ENCODE measurements around the gene CYP24A1. TPM values are rescaled to one million over a fixed set of nuclear protein-coding genes. Genes with fewer than 3 reads are reported as not detected.

Gene CYP24A1
- total RNA-seq, 1 donor from 2014 or later, result 0.04 TPM

- H3K27me3 ChIP-seq (ENCODE audit: control insufficient read depth, insufficient read depth, low read length), result no peaks in the 10 kb centered on the region
- H3K36me3 ChIP-seq (ENCODE audit: control insufficient read depth, insufficient read depth, low read length), result no peaks in the 10 kb centered on the region
- no peak for DNase-seq (ENCODE audit: low read depth)
- TF ChIP-seq CTCF (IDR thresholded peaks at IDR 0.05; ENCODE audit: insufficient read depth, low read length, poor library complexity, severe bottlenecking), result no peak
- H3K4me3 ChIP-seq (ENCODE audit: low read depth, low read length), result no peak overlapping the region
Measured at GRCh38 chr20:54205450-54205849, 31.7 kb upstream of the CYP24A1 start.

- no peak for DNase-seq (ENCODE audit: low read depth)
Measured at GRCh38 chr20:54204481-54204880, 30.7 kb upstream of the CYP24A1 start.

GRCh38 chr20:54204063-54204462 is 30.3 kb upstream of the CYP24A1 start:
- TF ChIP-seq CTCF (IDR thresholded peaks at IDR 0.05; ENCODE audit: insufficient read depth, low read length, poor library complexity, severe bottlenecking), result no peak
- no peak for DNase-seq (ENCODE audit: low read depth)
- Histone ChIP-seq H3K36me3 (ENCODE audit: control insufficient read depth, insufficient read depth, low read length) (no peaks in the 10 kb centered on the region), H3K4me3 (ENCODE audit: low read depth, low read length) (no peak overlapping the region), H3K27me3 (ENCODE audit: control insufficient read depth, insufficient read depth, low read length) (no peaks in the 10 kb centered on the region)

More at GRCh38 chr20:54204481-54204880, 30.7 kb upstream of the CYP24A1 start:
- H3K36me3 ChIP-seq (ENCODE audit: control insufficient read depth, insufficient read depth, low read length), result no peaks in the 10 kb centered on the region
- no peak for TF ChIP-seq CTCF (IDR thresholded peaks at IDR 0.05; ENCODE audit: insufficient read depth, low read length, poor library complexity, severe bottlenecking)
- no peak overlapping the region for H3K4me3 ChIP-seq (ENCODE audit: low read depth, low read length)
- no peaks in the 10 kb centered on the region for H3K27me3 ChIP-seq (ENCODE audit: control insufficient read depth, insufficient read depth, low read length)

GRCh38 chr20:54203281-54203680 is 29.5 kb upstream of the CYP24A1 start:
- DNase-seq (ENCODE audit: low read depth), result no peak
- no peak overlapping the region for H3K4me3 ChIP-seq (ENCODE audit: low read depth, low read length)
- H3K27me3 ChIP-seq (ENCODE audit: control insufficient read depth, insufficient read depth, low read length), result no peaks in the 10 kb centered on the region
- H3K36me3 ChIP-seq (ENCODE audit: control insufficient read depth, insufficient read depth, low read length), result no peaks in the 10 kb centered on the region
- TF ChIP-seq CTCF (IDR thresholded peaks at IDR 0.05; ENCODE audit: insufficient read depth, low read length, poor library complexity, severe bottlenecking), result no peak

- no peak for DNase-seq (ENCODE audit: low read depth)
- H3K4me3 ChIP-seq (ENCODE audit: low read depth, low read length), result no peak overlapping the region
- H3K36me3 ChIP-seq (ENCODE audit: control insufficient read depth, insufficient read depth, low read length), result no peaks in the 10 kb centered on the region
- no peak for TF ChIP-seq CTCF (IDR thresholded peaks at IDR 0.05; ENCODE audit: insufficient read depth, low read length, poor library complexity, severe bottlenecking)
- no peaks in the 10 kb centered on the region for H3K27me3 ChIP-seq (ENCODE audit: control insufficient read depth, insufficient read depth, low read length)
Measured at GRCh38 chr20:54201268-54201846, 27.6 kb upstream of the CYP24A1 start.

Measured in kidney epithelial cell (primary cell).